Measurements from ENCODE around the gene RALGAPA2. TPM values are rescaled to one million over a fixed set of nuclear protein-coding genes. Genes with fewer than 3 reads are reported as not detected.

The RALGAPA2 gene
- total RNA-seq, 1 donor from 2014 or later: 15.2 TPM

DNA sequence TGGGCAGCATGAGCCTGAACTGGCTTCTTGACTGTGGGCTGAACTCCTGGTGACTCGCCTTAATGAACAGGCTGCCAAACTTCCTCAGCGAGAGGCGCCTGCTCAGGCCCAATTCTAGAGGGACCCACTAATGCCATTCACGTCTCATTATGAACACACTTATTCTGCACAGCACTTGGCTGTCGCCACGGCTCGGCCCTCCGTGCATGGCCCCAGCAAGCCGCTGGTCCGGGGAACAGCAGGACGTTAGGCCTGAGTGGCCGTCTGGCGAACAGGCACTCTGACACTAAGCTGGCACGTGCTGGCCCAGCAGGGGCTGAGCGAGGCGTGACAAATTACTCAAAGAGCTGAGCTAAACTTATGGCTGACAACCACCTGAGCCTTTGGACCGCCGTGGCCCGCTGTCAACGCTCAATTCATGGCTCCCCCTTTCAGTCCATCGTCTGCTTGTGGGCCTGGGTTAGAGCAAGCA lies 298.6 kb downstream of the RALGAPA2 start:
- H3K27ac Mint-ChIP-seq (ENCODE audit: unreplicated experiment): no peak overlapping the region
- H3K4me3 Mint-ChIP-seq (ENCODE audit: unreplicated experiment): no peak overlapping the region
- H3K9me3 Mint-ChIP-seq (ENCODE audit: unreplicated experiment): no peaks in the 10 kb centered on the region
- TF ChIP-seq, protein P1, sequence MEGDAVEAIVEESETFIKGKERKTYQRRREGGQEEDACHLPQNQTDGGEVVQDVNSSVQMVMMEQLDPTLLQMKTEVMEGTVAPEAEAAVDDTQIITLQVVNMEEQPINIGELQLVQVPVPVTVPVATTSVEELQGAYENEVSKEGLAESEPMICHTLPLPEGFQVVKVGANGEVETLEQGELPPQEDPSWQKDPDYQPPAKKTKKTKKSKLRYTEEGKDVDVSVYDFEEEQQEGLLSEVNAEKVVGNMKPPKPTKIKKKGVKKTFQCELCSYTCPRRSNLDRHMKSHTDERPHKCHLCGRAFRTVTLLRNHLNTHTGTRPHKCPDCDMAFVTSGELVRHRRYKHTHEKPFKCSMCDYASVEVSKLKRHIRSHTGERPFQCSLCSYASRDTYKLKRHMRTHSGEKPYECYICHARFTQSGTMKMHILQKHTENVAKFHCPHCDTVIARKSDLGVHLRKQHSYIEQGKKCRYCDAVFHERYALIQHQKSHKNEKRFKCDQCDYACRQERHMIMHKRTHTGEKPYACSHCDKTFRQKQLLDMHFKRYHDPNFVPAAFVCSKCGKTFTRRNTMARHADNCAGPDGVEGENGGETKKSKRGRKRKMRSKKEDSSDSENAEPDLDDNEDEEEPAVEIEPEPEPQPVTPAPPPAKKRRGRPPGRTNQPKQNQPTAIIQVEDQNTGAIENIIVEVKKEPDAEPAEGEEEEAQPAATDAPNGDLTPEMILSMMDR (IDR thresholded peaks at IDR 0.05): no peak
- no peaks in the 10 kb centered on the region for H3K27me3 Mint-ChIP-seq (ENCODE audit: unreplicated experiment)
- no peaks in the 10 kb centered on the region for H3K4me1 Mint-ChIP-seq (ENCODE audit: unreplicated experiment)
- DNase-seq (ENCODE audit: extremely low spot score, unreplicated experiment): no peak
- H3K36me3 Mint-ChIP-seq (ENCODE audit: unreplicated experiment): peaks cover 8% of the 10 kb centered on the region

GRCh38 chr20:20412750-20413149 lies 299.7 kb downstream of the RALGAPA2 start:
- H3K9me3 Mint-ChIP-seq (ENCODE audit: unreplicated experiment): no peaks in the 10 kb centered on the region
- H3K27me3 Mint-ChIP-seq (ENCODE audit: unreplicated experiment): no peaks in the 10 kb centered on the region
- peaks cover 8% of the 10 kb centered on the region for H3K36me3 Mint-ChIP-seq (ENCODE audit: unreplicated experiment)
- DNase-seq (ENCODE audit: extremely low spot score, unreplicated experiment): no peak
- H3K27ac Mint-ChIP-seq (ENCODE audit: unreplicated experiment): no peak overlapping the region
- no peak overlapping the region for H3K4me3 Mint-ChIP-seq (ENCODE audit: unreplicated experiment)
- TF ChIP-seq, protein P1 (IDR thresholded peaks at IDR 0.05): no peak
- H3K4me1 Mint-ChIP-seq (ENCODE audit: unreplicated experiment): no peaks in the 10 kb centered on the region

DNA sequence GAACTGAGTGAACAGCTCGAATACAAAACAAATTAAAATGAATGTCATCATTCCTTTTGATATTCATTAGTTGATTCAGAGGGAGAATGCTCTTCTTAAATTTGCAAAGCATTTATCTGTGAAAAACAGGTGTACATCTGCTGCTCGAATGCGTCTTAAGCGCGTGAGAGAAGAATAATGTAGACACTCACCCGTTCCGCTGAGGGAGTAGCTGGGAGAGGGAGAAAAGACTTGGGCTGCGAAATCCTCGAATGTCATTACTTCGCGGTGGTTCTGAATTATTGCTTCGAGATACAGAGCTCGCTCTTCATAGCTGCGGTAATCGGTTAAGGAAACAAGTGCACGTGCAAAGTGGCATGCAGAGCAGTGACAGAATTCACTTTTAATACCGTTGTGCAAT lies 300.6 kb downstream of the RALGAPA2 start:
- TF ChIP-seq, protein P1 (IDR thresholded peaks at IDR 0.05): no peak
- Mint-ChIP-seq H3K36me3 (ENCODE audit: unreplicated experiment) (peaks cover 8% of the 10 kb centered on the region), H3K27ac (ENCODE audit: unreplicated experiment) (no peak overlapping the region), H3K4me1 (ENCODE audit: unreplicated experiment) (no peaks in the 10 kb centered on the region), H3K4me3 (ENCODE audit: unreplicated experiment) (no peak overlapping the region), H3K9me3 (ENCODE audit: unreplicated experiment) (no peaks in the 10 kb centered on the region), H3K27me3 (ENCODE audit: unreplicated experiment) (no peaks in the 10 kb centered on the region)
- no peak for DNase-seq (ENCODE audit: extremely low spot score, unreplicated experiment)

DNA sequence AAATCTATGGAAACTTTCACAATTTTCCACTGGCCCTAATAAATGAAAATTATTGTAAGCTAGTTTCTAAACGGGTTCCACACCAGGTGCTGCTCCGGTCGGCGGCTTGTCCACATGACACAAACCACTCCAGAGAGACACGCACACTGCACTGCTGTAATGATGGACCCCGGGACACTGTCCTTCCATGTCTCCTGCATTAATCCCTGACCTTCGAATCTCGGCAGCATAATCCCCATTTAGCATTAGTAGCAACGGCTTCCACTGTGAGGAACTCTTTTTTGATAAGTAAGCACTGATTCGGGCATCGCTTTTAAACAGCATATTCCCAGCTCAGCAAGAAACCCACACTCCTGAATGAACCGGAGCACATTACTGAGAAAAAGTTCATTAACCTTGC lies 301.0 kb downstream of the RALGAPA2 start:
- Mint-ChIP-seq H3K4me3 (ENCODE audit: unreplicated experiment) (no peak overlapping the region), H3K36me3 (ENCODE audit: unreplicated experiment) (peaks cover 8% of the 10 kb centered on the region), H3K9me3 (ENCODE audit: unreplicated experiment) (no peaks in the 10 kb centered on the region), H3K27me3 (ENCODE audit: unreplicated experiment) (no peaks in the 10 kb centered on the region), H3K4me1 (ENCODE audit: unreplicated experiment) (no peaks in the 10 kb centered on the region), H3K27ac (ENCODE audit: unreplicated experiment) (no peak overlapping the region)
- TF ChIP-seq, protein P1 (IDR thresholded peaks at IDR 0.05): no peak
- DNase-seq (ENCODE audit: extremely low spot score, unreplicated experiment): no peak

DNA sequence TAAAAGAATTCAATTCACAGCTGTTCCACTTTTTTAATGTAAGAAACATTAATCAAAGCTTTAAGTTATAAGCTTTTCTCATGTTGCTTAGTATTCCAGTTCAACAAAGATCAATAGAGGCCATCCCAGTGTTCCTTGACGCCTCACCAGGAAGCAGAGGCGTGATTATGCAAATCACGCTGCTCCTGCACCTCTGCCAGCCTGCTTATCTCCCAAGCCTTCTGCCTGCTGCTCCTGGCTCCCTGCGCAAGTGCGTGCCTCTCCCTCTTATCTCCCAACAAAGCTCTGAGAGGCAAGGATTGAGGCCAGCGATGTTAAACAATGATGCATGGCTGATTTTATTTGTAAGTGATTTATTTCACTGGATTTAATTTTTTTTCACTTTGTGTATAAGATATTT lies 301.8 kb downstream of the RALGAPA2 start:
- H3K27me3 Mint-ChIP-seq (ENCODE audit: unreplicated experiment): no peaks in the 10 kb centered on the region
- no peak overlapping the region for H3K27ac Mint-ChIP-seq (ENCODE audit: unreplicated experiment)
- H3K36me3 Mint-ChIP-seq (ENCODE audit: unreplicated experiment): peaks cover 8% of the 10 kb centered on the region
- H3K4me1 Mint-ChIP-seq (ENCODE audit: unreplicated experiment): no peaks in the 10 kb centered on the region
- no peak overlapping the region for H3K4me3 Mint-ChIP-seq (ENCODE audit: unreplicated experiment)
- TF ChIP-seq, protein P1 (IDR thresholded peaks at IDR 0.05): no peak
- no peaks in the 10 kb centered on the region for H3K9me3 Mint-ChIP-seq (ENCODE audit: unreplicated experiment)
- DNase-seq (ENCODE audit: extremely low spot score, unreplicated experiment): no peak

Data from osteocyte (in vitro differentiated cells).